ENCODE results near the gene LHX4.

LHX4 gene

GRCh38 chr1:180230416-180230790 is 339 bp downstream of the LHX4 start:
- peak overlapping the region; percentile 68 for H3K4me3 Mint-ChIP-seq
- ATAC-seq: peak; percentile 15
- peaks cover 31% of the 10 kb centered on the region for H3K4me1 Mint-ChIP-seq
- no peaks in the 10 kb centered on the region for H3K9me3 Mint-ChIP-seq
- no peaks in the 10 kb centered on the region for H3K36me3 Mint-ChIP-seq
- no peak overlapping the region for H3K27ac Mint-ChIP-seq
- DNase-seq (ENCODE audit: low spot score in 2 of 2): peak in 1 of 2 donors; percentile 66

DNA sequence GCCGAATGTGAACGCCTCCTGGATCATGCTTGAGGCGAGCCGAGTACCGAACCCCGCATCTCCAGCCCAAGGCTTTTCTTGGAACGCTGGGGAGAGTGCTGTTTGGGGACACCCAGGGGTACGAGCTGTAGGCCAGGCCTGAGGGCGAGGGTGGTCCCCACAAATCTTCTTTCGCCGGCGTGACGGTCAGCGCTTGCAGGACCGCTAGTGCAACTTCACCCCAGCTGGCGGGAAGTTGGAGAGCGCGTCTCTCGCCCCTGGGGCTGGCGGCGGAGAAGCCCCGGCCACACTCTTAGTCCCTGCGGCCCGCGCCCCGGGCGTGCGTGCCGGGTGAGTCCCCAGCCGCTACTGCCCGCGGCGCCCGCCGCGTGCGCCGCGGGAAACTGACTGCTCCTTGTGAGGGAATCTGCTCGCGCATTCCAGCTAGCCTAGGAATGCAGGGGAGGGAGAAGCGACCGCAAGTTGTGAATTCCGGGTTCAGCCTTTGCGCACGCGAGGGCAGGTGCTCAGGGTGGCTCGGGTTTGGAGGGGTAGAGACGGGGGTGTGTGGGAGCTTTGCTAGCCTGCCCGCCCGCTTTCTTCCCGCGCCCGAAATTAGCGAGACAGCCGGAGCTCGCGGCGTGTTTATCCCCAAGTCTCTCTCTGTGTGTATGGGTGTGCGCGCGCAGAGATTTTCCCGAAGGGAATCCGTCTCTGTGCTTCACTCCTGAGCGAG is 884 bp downstream of the LHX4 start:
- DNase-seq (ENCODE audit: low spot score in 2 of 2) (peak in 1 of 2 donors; percentile 63), ATAC-seq (peak; percentile 39)
- peak overlapping the region; percentile 68 for H3K4me3 Mint-ChIP-seq
- H3K4me1 Mint-ChIP-seq: peaks cover 35% of the 10 kb centered on the region
- no peak overlapping the region for H3K27ac Mint-ChIP-seq
- H3K36me3 Mint-ChIP-seq: no peaks in the 10 kb centered on the region
- H3K9me3 Mint-ChIP-seq: no peaks in the 10 kb centered on the region

GRCh38 chr1:180231506-180231921 is 1.4 kb downstream of the LHX4 start:
- Mint-ChIP-seq H3K9me3 (no peaks in the 10 kb centered on the region), H3K4me3 (peak overlapping the region; percentile 68), H3K4me1 (peaks cover 41% of the 10 kb centered on the region), H3K27ac (no peak overlapping the region), H3K36me3 (no peaks in the 10 kb centered on the region)
- peak in 1 of 2 donors; percentile 60 for DNase-seq (ENCODE audit: low spot score in 2 of 2)
- ATAC-seq: peak; percentile 40

DNA sequence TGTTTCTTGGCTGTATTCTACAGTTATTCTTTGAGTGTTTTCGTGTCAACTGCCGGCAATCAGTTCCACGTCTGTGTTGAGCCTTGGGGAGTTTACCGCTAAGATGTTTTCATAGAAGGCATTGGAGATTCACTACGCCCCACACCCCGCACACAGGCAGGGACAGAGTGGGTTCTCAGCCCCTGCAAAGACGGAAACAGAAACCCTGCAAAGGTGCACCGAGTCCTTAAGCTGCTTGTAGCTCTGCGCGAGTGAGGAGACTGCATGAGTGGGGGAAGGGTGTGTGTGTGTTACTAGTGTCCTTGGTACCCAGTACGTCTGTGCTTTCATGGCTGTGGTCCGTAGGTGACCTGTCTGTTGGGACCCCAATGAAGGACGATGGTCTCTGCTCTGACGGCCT is 1.9 kb downstream of the LHX4 start:
- ATAC-seq (no peak), DNase-seq (ENCODE audit: low spot score in 2 of 2) (peak in 1 of 2 donors; percentile 58)
- peaks cover 44% of the 10 kb centered on the region for H3K4me1 Mint-ChIP-seq
- H3K9me3 Mint-ChIP-seq: no peaks in the 10 kb centered on the region
- peak overlapping the region; percentile 68 for H3K4me3 Mint-ChIP-seq
- no peaks in the 10 kb centered on the region for H3K36me3 Mint-ChIP-seq
- no peak overlapping the region for H3K27ac Mint-ChIP-seq

DNA sequence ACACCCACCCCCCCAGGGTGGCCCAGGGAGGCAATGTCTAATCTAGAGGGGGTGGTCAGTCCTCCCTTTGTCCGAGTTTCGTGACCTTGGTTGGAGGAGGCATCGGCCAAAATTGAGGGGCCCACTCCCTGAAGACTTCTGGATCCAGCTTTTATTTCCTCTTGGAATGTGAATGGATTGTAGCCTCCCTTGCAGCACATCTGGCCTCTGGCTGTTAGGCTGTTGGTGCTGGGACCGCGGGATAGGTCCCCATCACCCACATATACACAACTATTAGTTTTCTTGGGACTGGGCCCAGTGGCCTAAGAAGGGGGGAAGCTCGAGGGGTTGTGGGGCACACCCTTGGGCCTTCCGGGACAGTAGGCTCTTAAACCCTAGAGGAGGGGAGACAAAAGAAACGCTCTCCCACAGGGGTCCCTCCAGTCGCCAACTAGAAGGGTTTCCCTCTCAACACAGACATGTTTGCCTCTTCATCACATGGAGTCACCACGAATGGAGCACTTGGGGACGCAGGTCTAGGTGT is 2.5 kb downstream of the LHX4 start:
- Mint-ChIP-seq H3K27ac (no peak overlapping the region), H3K4me3 (no peak overlapping the region), H3K9me3 (no peaks in the 10 kb centered on the region), H3K4me1 (peaks cover 44% of the 10 kb centered on the region), H3K36me3 (no peaks in the 10 kb centered on the region)
- ATAC-seq (no peak), DNase-seq (ENCODE audit: low spot score in 2 of 2) (no peak)

DNA sequence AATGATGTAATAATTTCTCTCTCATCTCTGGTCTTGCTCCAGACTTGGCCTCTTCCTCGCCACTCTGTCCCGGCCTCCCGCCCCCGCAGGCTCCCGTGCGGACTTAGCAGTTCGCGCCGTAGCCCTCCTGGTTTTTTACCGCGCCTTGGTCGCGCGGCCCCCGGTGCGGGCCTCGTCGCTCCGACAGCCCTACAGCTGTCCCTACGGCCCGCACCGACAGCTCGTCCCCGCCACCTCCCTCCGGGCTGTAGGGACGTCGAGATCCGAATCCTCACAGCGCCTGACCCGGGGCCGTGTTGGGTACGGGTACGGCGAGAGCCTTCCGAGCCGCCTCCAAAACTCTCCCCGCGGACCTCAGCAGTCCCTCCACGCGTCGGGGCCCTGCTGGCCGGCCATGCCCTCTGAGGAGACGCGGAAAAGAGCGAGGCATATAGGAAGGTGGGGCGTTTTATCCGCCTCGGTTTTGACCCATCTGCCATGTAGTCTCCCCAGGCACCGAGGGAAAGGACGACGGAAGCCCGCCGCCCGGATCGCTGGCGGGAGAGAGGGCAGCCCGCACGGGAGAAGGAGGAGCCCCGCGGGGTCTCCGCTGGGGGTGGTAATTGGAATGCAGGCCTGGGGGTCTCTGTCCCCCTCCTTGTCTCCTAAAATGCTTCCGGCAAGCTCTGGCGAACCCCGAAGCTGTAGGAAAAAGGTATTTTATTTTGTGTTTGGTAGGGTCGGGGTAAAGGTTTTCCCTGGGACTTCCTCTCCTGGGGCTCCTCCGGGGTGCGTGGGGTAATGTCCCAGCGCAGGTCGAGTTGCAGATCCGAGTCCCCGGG is 3.3 kb downstream of the LHX4 start:
- DNase-seq (ENCODE audit: low spot score in 2 of 2): no peak
- peaks cover 44% of the 10 kb centered on the region for H3K4me1 Mint-ChIP-seq
- peak overlapping the region; percentile 48 for H3K4me3 Mint-ChIP-seq
- ATAC-seq: no peak
- H3K27ac Mint-ChIP-seq: no peak overlapping the region
- no peaks in the 10 kb centered on the region for H3K9me3 Mint-ChIP-seq
- H3K36me3 Mint-ChIP-seq: no peaks in the 10 kb centered on the region

GRCh38 chr1:180234369-180235076 is 4.5 kb downstream of the LHX4 start:
- H3K4me1 Mint-ChIP-seq: peaks cover 38% of the 10 kb centered on the region
- peak overlapping the region; percentile 48 for H3K4me3 Mint-ChIP-seq
- H3K36me3 Mint-ChIP-seq: no peaks in the 10 kb centered on the region
- ATAC-seq (no peak), DNase-seq (ENCODE audit: low spot score in 2 of 2) (peak in 1 of 2 donors; percentile 62)
- no peak overlapping the region for H3K27ac Mint-ChIP-seq
- no peaks in the 10 kb centered on the region for H3K9me3 Mint-ChIP-seq

- H3K9me3 Mint-ChIP-seq: no peaks in the 10 kb centered on the region
- no peaks in the 10 kb centered on the region for H3K36me3 Mint-ChIP-seq
- H3K4me1 Mint-ChIP-seq: peaks cover 38% of the 10 kb centered on the region
- ATAC-seq (no peak), DNase-seq (ENCODE audit: low spot score in 2 of 2) (no peak)
- no peak overlapping the region for H3K27ac Mint-ChIP-seq
- peak overlapping the region; percentile 48 for H3K4me3 Mint-ChIP-seq
These were observed 5.0 kb downstream of the LHX4 start for GRCh38 chr1:180235077-180235501.

- DNase-seq (ENCODE audit: low spot score in 2 of 2): no peak
- Mint-ChIP-seq H3K9me3 (no peaks in the 10 kb centered on the region), H3K36me3 (no peaks in the 10 kb centered on the region), H3K27ac (no peak overlapping the region), H3K4me1 (peaks cover 38% of the 10 kb centered on the region), H3K4me3 (no peak overlapping the region)
- no peak for ATAC-seq
These were observed 5.6 kb downstream of the LHX4 start for GRCh38 chr1:180235502-180236239.

GRCh38 chr1:180236698-180237509 is 6.8 kb downstream of the LHX4 start:
- no peak for DNase-seq (ENCODE audit: low spot score in 2 of 2)
- ATAC-seq: no peak
- no peaks in the 10 kb centered on the region for H3K36me3 Mint-ChIP-seq
- H3K9me3 Mint-ChIP-seq: no peaks in the 10 kb centered on the region
- H3K27ac Mint-ChIP-seq: no peak overlapping the region
- H3K4me3 Mint-ChIP-seq: no peak overlapping the region
- peaks cover 33% of the 10 kb centered on the region for H3K4me1 Mint-ChIP-seq

GRCh38 chr1:180237869-180238476 is 7.9 kb downstream of the LHX4 start:
- Mint-ChIP-seq H3K9me3 (no peaks in the 10 kb centered on the region), H3K36me3 (no peaks in the 10 kb centered on the region), H3K4me3 (no peak overlapping the region), H3K4me1 (peaks cover 28% of the 10 kb centered on the region), H3K27ac (no peak overlapping the region)
- ATAC-seq: no peak
- no peak for DNase-seq (ENCODE audit: low spot score in 2 of 2)

DNA sequence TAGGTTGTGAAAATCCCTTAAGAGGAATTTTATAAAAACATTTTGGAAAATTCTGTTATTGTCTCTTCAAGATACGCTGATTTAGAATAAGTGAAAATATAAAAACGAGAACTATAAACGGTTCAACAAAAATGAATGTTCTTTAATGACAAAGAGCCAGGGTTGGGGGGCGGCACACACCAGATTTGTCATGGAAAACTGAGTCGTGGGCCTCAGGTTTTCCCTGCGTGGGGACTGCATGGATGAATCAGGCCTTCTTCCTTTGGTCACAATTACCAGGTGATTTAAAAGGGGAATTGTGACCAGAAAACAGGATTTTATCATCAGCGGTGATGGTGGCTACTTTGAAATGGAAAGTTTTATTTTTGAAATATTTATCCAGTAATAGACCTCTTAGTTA is 8.6 kb downstream of the LHX4 start:
- H3K4me1 Mint-ChIP-seq: peaks cover 28% of the 10 kb centered on the region
- H3K4me3 Mint-ChIP-seq: no peak overlapping the region
- H3K9me3 Mint-ChIP-seq: no peaks in the 10 kb centered on the region
- ATAC-seq (no peak), DNase-seq (ENCODE audit: low spot score in 2 of 2) (no peak)
- no peaks in the 10 kb centered on the region for H3K36me3 Mint-ChIP-seq
- no peak overlapping the region for H3K27ac Mint-ChIP-seq

DNA sequence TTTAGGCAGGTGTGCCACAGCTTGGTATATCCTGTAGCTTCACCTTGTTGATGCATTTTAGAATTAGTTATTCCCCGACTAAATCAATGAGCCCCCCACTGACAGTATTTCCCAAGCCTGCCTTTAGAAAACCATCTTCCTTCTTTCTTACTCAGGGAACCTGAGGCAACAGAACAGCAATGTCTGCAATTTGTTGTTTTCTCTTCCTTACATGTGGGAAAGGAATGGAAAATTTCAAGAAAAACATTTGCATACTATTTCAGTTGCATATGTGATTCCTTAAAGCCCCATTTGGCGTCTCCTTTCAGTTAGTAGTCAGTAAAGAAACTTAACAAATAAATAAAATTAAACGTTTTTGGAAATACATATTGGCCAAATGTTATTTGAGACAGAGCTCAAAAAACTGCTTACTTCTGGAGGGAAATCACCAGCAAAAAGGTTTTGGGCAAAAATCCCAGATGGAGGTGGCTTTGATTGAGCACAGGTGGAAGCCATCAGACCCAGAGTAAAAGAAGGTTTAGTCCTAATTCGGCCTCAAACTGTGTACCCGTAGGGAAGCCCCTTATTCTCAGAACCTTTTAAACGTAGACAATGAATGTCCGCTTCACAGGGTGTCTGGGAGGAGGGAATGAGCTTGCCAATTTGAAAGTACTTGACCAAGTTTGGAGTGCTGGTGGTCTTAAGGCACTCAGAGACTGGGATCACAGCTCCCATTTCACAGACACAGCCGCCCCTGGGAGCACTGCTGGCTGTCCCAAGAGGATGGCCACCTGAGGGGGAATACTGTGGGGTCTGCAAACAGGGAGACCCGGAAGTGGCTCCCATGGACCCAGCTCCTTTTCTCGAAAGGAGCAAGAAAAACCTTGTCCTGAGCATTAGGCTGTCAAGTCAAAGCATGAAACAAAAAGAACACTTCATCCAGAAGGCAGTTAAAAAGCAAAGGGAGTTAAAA is 9.4 kb downstream of the LHX4 start:
- DNase-seq (ENCODE audit: low spot score in 2 of 2) (no peak), ATAC-seq (no peak)
- no peak overlapping the region for H3K27ac Mint-ChIP-seq

More for the DNA sequence above, 9.4 kb downstream of the LHX4 start:
- no peaks in the 10 kb centered on the region for H3K9me3 Mint-ChIP-seq
- H3K36me3 Mint-ChIP-seq: no peaks in the 10 kb centered on the region
- no peak overlapping the region for H3K4me3 Mint-ChIP-seq
- H3K4me1 Mint-ChIP-seq: peaks cover 23% of the 10 kb centered on the region

Measured in stimulated activated effector memory CD8-positive, alpha-beta T cell treated with anti-CD3 and anti-CD28 coated beads, Interleukin-12 subunit alpha, Interleukin-12 subunit beta, amount 100 ng/mL, for 72 hours (primary cell).